ENCODE results near the gene COL4A1.

The COL4A1 gene

DNA sequence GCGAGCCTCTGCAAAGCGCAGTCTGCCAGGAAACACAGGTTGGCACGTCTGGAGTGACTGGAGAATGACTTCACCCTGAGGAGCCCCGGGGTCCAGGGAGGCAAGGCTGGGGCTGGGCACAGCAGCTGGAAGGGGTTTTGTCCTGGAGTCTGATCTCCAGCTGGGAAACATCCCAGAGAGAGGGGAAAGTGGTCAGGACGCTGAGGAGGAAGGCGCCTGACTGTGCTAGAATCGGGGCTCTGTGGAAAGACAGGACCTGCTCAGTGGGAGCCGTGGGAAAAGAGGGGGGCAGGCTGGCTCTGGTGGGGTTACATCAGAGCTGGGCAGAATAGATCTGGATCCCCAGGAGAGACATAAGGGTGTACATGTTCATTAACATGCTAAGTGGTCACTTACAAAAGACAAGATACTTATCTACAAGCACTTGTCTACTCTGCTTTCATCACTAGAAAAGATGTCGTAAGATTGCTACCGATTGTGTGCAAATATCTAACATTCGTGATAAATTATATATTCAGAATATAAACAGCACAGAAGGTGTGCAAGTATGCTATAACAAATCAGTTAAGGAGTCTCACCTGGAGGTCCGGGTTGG, 106.6 kb downstream of the COL4A1 start:
- no peak for DNase-seq (ENCODE audit: low read depth in 1 of 2, low spot score in 1 of 2)

DNA sequence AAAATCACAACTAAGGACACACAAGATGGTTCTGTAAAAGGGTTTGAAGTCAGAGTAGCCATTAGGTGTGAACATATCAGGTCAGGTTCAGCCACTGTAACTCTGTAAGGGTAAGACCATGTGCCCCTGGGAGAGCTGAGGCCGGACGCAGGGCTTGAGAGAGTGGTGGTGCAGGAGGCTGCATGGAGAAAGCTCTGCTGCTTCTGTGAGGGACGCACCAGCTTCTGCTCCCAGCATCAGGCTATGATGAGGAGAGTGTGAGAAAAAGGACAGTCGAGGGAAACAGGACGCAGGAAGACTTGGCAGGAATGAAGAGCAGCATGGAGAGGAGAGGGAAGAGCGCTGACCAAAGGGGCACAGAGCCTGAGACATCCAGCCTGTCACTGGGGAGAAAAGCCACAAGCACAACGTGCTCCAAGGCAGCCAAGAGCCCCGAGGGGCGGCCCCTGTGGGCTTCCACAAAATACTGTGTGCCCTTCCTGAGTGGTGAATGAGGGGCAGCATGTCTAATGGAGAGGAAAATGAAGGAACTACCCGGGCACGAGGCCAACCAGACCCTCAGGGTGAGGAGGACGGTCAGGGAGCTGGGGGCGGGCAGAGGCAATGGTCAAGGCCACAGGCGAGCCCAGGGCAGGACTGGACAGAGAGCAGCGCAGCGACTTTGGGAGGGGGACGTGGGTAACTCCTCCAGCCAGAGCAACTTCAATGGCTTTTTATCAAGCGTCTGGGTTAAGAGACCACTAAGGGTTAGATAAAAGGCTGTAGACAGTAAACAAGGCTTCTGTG, 107.7 kb downstream of the COL4A1 start:
- DNase-seq (ENCODE audit: low read depth in 1 of 2, low spot score in 1 of 2): no peak

- no peak for DNase-seq (ENCODE audit: low read depth in 1 of 2, low spot score in 1 of 2)
Observed at GRCh38 chr13:110197471-110197870, 109.5 kb downstream of the COL4A1 start.

DNA sequence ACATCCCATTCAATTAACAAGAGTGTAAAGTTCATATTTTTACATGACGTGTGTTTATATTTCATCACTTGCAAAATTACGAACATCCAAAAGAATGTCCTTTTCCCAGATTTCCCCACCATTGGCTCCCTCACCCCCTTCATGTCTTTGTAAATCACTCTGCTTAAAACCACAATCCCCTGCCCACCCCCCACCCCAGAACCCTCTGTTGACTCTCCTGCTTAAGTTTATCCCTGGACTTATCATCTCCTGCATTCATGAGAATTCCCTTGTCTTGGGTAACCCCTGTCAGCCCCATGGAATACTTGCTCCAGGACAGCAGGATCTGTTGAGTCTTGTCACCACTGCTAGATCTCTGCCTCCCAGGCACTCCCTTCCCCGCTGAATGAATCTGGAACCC, 109.9 kb downstream of the COL4A1 start:
- no peak for DNase-seq (ENCODE audit: low read depth in 1 of 2, low spot score in 1 of 2)

DNA sequence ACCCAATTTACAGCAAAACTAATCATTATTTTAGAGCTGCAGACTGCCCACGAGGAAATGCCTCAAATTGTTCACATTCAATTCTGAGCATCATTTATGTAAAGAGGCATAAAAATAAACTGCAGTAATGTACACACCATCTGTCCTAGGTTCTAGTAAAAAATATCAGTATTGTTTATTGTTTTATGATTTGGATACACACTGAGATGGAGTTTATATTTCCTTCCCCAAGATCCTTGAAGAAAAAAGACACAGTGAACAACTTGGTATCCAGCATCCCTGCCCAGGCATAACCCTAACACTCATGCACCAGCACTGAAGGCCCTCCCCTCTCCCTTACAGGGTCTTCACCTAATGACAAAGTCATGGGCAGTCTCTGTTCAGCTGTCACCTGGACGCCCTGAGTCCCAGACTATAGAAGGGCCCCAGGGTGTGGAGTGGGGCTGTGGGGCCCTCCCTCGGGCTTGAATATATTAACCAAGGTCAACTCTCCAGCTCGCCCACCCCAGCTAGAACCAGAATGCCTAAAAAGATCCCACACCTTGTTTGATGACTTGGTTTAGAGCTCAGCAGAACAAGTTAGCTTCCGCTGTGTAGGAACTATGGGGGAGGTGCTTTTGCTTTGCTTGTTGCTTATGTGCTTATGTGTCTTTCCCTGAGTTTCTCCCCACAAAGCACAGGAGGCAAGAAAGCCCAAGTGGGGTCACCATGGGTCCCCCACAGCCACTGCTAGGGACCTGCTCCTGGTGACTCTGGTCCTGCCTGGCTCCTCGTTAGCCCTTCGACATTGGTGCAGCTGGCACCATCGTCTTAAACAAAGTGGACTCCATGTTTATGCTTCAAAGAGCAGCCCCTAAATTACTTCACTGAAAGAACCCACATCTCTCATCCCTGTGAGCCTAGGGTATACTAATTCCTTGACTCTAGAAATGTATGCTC, 111.1 kb downstream of the COL4A1 start:
- no peak for DNase-seq (ENCODE audit: low read depth in 1 of 2, low spot score in 1 of 2)

DNA sequence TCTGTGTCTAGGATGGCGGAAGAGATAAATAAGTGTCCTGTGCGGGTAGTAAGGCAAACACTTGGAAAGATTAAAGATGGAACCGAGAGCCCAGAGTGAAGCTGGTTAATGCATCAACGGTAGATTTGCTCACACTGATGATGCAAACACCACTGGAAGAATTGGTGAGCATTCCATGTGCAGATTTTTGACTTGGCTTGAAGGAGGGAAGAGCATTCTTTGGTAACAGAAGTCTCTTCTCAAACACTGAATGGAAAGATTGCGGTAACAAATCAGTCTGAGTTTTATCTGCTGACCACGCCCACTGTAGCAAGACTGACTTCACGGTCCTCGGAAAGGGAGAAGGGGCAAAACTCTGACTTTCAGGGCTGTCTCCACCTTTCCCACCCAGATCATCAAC, 112.5 kb downstream of the COL4A1 start:
- DNase-seq (ENCODE audit: low read depth in 1 of 2, low spot score in 1 of 2): no peak

GRCh38 chr13:110193491-110193890, 113.5 kb downstream of the COL4A1 start:
- DNase-seq (ENCODE audit: low read depth in 1 of 2, low spot score in 1 of 2): no peak

DNA sequence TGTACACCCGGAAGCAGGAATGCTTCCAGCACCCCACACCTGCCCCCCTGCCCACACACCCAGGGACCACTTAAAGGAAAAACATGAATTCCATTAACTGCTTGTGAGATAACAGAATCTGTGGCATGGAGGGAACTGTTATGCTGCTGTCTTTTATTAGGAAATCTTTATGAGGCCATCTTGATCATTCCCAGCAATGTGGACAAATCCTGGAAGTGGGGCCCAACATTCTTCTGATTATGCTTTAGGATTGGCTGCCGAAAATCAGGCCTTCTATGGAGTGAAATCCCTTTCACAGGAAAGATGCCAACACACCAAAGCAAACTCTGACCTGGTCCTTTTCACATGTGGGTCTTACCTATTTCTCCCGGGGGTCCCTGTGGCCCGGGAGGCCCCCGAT, 114.5 kb downstream of the COL4A1 start:
- no peak for DNase-seq (ENCODE audit: low read depth in 1 of 2, low spot score in 1 of 2)

DNA sequence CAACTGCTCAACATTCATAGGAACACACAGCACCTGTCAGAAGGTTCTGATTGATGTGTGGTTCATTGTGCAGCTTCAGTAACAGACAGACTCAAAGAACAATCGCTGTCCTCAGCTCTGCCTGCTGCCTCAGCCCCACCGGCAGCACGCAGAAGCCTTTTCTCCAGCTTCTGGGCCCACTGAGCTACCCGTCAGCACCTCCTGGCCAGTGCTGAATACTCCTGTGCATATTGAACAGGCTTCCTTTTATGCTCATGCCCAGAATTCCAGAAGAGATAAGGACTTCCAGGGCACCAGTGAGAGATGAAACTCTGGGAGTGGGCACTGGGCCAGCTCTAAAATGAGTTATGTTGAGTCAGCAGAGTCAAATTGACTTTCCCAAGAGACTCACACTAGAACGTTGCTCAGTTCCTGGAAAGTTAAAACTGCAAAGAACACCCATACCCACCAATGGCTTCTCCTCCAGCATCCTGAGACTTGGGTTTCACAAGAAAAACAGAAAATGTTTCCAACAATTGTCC, 119.3 kb downstream of the COL4A1 start:
- DNase-seq (ENCODE audit: low read depth in 1 of 2, low spot score in 1 of 2): no peak

- DNase-seq (ENCODE audit: low read depth in 1 of 2, low spot score in 1 of 2): no peak
Observed at GRCh38 chr13:110186231-110186855, 120.6 kb downstream of the COL4A1 start.

GRCh38 chr13:110185696-110186095, 121.3 kb downstream of the COL4A1 start:
- DNase-seq (ENCODE audit: low read depth in 1 of 2, low spot score in 1 of 2): no peak

DNA sequence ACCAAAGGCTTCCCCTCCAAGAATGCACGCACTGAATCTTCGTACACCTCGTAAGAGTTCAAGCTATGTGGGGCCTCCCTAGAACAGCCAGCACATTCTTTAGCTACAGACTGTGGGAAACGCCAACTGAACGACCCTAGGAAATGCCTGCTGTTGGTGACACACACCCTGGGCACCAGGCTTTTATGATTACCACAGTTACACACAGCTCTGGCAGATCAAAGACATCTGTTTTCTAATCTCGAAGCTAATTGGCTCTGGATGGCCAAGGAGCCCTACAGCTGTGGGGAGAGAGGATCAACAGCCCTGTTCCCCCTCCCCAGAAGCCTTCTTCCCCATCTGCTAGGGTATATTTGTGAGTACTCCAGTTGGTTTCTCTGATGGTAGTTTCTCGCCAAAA, 123.0 kb downstream of the COL4A1 start:
- no peak for DNase-seq (ENCODE audit: low read depth in 1 of 2, low spot score in 1 of 2)

GRCh38 chr13:110182461-110182860, 124.5 kb downstream of the COL4A1 start:
- DNase-seq (ENCODE audit: low read depth in 1 of 2, low spot score in 1 of 2): no peak

- DNase-seq (ENCODE audit: low read depth in 1 of 2, low spot score in 1 of 2): no peak
Observed at GRCh38 chr13:110182003-110182402, 125.0 kb downstream of the COL4A1 start.

GRCh38 chr13:110179857-110180147, 127.2 kb downstream of the COL4A1 start:
- DNase-seq (ENCODE audit: low read depth in 1 of 2, low spot score in 1 of 2): no peak

DNA sequence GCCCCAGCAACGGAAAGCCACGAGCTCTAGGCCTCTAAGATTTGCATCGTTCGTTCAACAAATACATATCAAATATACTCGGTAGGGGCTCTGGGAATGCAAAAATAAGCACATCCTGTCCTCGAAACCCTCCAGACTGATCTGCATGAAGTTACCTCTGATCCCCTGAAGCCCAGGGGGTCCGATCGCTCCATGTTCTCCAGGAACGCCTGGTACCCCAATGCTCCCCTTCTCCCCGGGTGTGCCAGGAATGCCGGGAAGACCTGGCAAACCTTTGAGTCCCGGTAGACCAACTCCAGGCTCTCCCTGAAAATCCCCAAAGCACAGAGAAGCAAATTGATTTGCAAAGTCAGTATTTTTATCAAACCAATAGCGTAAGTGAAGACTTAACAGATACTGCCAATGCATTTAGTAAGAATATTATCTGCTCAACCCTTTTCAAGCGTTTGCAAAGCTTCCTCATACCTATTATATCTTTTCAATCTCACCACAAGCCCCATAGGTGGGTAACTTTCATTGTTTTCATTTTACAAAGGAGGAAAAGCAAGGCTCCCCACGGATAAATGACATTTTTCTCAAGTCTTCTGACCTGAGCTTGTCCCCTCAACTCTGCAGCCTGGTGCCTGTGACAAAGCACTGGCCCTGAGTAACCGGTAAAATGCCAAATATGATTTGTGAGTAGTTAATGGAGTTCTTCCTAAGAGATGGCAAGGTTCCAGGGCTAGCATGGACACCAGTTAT, 127.7 kb downstream of the COL4A1 start:
- no peak for DNase-seq (ENCODE audit: low read depth in 1 of 2, low spot score in 1 of 2)

- DNase-seq (ENCODE audit: low read depth in 1 of 2, low spot score in 1 of 2): no peak
Observed at GRCh38 chr13:110177790-110178189, 129.2 kb downstream of the COL4A1 start.

GRCh38 chr13:110176431-110176830, 130.5 kb downstream of the COL4A1 start:
- DNase-seq (ENCODE audit: low read depth in 1 of 2, low spot score in 1 of 2): no peak

- no peak for DNase-seq (ENCODE audit: low read depth in 1 of 2, low spot score in 1 of 2)
Observed at GRCh38 chr13:110173247-110173818, 133.6 kb downstream of the COL4A1 start.

DNA sequence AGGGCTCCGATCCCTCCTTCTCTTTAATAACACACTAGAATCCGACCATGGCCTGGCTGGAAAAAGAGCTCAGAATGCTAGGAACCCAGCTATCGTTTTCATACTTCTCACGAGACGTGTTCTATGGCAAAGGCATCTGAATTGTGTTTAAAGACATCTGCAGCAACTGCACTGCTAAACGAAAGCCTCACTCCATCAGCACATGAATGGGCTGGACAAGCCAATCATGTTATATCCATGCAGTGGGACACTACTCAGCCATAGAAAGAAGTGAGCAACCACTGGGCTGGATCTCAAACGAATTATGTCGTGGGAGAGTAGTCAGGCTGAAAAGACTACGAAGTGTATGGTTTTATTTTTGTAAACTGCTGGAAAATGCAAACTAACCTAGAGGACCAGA, 136.1 kb downstream of the COL4A1 start:
- DNase-seq (ENCODE audit: low read depth in 1 of 2, low spot score in 1 of 2): no peak

All from activated T-helper 1 cell treated with anti-CD3 and anti-CD28 coated beads, Interleukin-2, amount 50 U/mL, for 16 hours (primary cell).